Activated CD4-positive, alpha-beta T cell treated with anti-CD3 and anti-CD28 coated beads, Interleukin-2, Interleukin-6, amounts not matched to agents 100 ng/mL and 50 ng/mL, durations not matched to agents 16 hours and 8 hours (primary cell): ENCODE results near the gene VPS13D.
"Not testable (repeated sequence)": the region's sequence is repeated elsewhere in the genome, so short reads cannot be mapped to it uniquely, and the experiment has no call there.

ENCODE experiments used
- DNase-seq: peaks from one replicate; pipeline ENCODE4 v3.0.0-alpha.2; 2020

Gene VPS13D

DNA sequence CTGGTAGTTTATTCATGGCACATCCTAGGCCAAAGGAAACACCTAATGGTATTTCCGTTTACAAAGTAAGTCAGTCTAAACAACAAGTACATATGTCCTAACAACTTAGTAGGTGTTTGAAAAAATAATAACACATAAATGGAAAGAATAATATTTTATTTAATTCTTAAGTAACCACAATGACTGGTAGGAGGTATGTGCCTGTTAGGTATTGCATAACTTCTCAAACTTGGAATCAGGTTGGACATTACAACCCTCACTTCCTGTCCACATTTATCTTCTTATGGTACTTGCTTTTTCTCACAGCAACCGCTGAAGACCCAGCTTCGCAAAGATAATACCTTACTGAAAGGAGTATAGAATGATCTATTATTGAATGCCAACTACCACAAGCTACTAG, 64.2 kb downstream of the VPS13D start:
- no peak for DNase-seq

DNA sequence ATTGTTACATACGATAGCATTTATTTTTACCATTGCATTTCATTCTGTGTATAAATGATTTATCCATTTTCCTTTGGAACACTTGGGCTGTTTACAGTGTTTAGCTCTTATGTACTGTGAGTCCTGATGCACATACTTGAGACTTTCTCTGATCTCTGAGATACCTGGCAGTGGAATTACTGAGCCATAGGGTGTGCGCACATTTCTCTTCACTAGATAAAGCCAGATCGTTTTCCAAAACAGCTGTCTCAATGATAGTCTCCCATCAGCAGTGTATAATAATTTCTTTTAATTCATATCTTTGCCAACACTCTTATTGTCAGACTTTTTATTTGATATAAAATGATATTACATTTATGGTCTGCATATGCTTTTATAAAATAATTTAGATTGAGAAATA, 66.2 kb downstream of the VPS13D start:
- DNase-seq = no peak

DNA sequence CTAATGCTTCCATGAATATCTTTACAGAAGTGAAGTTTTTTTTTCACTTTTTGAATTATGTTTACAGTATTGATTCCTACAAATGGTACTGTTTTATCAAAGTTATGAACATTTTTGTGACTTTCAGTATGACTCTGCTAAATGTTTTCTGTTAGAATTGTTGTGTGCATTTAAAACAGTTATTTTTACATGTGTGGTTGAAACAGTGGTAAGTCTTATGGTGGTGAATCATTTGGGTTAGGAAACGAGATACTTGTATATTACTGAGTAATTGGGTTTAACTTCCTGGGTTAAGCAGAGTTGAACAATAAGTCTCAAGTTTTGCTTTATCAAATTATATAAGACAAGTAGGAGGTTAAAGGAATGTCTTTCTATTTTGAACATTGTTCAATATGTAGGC, 66.8 kb downstream of the VPS13D start:
- peak; percentile 73 for DNase-seq

GRCh38 chr1:12300706-12301105, 70.9 kb downstream of the VPS13D start:
- DNase-seq = no peak

DNA sequence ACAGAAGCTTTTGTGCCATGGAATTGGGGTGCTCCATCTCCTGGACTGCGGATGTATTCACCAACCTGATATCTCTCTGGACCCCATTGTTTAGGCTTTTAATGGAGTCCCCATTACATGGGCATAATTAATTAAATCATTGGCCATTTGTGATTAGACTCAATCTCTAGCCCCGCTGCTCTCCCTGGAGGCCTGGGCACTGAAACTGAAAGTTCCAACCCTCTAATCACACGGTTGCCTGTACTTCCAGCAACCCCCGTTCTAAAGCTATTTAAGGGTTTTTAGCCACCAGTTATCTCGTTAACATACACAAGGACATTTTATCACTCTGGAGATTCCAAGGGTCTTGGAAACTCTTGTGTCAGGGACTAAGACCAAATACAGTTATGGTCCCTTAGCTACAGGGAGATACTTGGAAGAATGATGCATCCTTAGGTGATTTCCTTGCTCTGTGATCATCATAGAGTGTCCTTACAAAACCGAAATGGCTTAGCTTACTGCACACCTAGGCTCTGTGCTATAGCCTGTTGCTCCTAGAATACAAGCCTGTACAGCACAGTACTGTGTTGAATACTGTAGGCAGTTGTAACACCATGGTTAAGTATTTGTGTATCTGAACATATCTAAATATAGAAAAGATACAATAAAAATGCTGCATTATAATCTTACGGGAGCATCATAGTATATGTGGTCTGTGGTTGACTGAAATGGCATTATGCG, 71.8 kb downstream of the VPS13D start:
- DNase-seq = no peak

- no peak for DNase-seq
Observed at GRCh38 chr1:12302798-12303447, 73.1 kb downstream of the VPS13D start.

- DNase-seq = no peak
Observed at GRCh38 chr1:12305377-12305776, 75.5 kb downstream of the VPS13D start.

- DNase-seq = no peak
Observed at GRCh38 chr1:12309783-12310742, 80.2 kb downstream of the VPS13D start.

- no peak for DNase-seq
Observed at GRCh38 chr1:12314333-12314903, 84.6 kb downstream of the VPS13D start.

- no peak for DNase-seq
Observed at GRCh38 chr1:12315146-12315545, 85.3 kb downstream of the VPS13D start.

- DNase-seq = no peak
Observed at GRCh38 chr1:12316331-12316730, 86.5 kb downstream of the VPS13D start.

GRCh38 chr1:12320486-12320885, 90.7 kb downstream of the VPS13D start:
- DNase-seq = no peak

DNA sequence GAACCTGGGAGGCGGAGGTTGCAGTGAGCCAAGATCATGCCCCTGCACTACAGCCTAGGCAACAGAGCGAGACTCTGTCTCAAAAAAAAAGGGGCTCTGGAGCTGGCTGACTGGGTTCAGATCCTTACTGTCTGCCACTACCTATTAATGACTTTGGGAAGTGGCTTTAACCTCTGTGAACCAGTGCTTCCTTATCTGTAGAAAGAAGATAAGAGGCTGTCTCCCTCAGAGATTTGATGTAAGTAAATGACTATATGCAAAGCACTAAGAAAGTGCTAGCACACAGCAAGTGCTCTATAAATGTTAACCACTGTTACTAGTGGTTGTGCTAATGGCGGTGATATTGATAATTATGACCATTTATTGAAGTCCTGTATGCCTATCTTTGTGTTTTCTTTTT, 94.6 kb downstream of the VPS13D start:
- DNase-seq = no peak

GRCh38 chr1:12324973-12325372, 95.1 kb downstream of the VPS13D start:
- DNase-seq = not testable (repeated sequence)

- no peak for DNase-seq
Observed at GRCh38 chr1:12326986-12327385, 97.2 kb downstream of the VPS13D start.

GRCh38 chr1:12327566-12327965, 97.7 kb downstream of the VPS13D start:
- no peak for DNase-seq

GRCh38 chr1:12333036-12333785, 103.4 kb downstream of the VPS13D start:
- no peak for DNase-seq

GRCh38 chr1:12335815-12336214, 106.0 kb downstream of the VPS13D start:
- no peak for DNase-seq

GRCh38 chr1:12336413-12336812, 106.6 kb downstream of the VPS13D start:
- DNase-seq = no peak

DNA sequence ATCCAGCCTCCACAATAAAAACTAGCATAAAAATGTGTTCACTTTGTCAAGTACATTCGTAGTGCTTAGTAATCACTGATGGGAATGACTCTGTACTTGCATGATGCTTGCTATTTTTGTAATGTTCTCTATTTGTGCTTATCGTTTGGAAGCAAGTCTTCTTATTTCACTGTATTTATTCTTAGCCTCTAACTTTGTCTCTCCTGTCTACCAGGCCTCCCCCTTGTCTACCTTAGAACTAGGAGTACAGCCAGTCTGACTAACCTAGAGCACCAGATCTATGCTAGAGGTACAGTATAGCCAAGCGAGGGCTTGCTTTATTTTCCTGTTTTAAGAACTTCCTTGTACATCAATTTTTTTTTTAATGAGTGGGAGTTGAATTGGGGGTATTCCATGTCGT, 108.2 kb downstream of the VPS13D start:
- DNase-seq = no peak

- DNase-seq = no peak
Observed at GRCh38 chr1:12338823-12339222, 109.0 kb downstream of the VPS13D start.

- no peak for DNase-seq
Observed at GRCh38 chr1:12339396-12339795, 109.6 kb downstream of the VPS13D start.
